Retina (tissue), 1 donor: ENCODE measurements around the gene CROCC.

Source experiments
- DNase-seq: peaks from one replicate; pipeline ENCODE4 v3.0.0-alpha.2; 2016

Gene CROCC

DNA sequence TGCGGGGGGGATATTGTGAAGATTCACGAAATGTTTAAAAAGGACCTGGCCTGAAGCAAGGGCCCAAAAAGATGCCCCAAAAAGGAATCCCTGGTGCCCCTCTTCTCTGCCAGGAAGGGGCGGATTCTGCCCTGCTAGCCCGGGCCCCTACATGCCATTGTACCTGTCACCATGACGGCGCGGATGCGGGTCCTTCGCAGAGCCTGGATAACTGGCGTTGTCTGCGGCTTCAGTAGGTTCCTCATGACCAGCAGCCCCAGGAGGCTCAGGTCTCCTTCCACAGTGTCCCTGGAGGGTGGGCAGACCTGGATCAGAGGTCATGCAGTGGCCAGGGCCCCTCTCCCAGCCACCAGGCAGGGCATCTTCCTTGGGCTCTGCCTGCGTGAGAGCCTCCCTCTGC lies 69.8 kb downstream of the CROCC start:
- DNase-seq, result no peak

GRCh38 chr1:16992102-16992501 lies 70.4 kb downstream of the CROCC start:
- no peak for DNase-seq

DNA sequence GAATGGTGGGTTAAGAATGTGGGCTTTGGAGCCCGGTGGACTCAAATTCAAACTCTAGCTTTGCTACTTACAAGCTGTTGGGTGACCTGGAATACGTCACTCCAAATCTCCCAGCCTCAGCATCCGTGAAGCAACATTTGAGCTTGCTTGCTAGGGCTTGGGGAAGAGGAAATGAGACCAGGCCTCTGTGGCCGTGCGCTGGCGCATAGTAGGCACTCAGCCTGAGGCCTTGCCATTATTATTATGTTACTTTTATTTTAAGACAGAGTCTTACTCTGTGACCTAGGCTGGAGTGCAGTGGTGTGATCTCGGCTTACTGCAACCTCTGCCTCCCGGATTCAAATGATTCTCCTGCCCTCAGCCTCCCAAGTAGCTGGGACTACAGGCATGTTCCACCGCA lies 70.9 kb downstream of the CROCC start:
- no peak for DNase-seq

DNA sequence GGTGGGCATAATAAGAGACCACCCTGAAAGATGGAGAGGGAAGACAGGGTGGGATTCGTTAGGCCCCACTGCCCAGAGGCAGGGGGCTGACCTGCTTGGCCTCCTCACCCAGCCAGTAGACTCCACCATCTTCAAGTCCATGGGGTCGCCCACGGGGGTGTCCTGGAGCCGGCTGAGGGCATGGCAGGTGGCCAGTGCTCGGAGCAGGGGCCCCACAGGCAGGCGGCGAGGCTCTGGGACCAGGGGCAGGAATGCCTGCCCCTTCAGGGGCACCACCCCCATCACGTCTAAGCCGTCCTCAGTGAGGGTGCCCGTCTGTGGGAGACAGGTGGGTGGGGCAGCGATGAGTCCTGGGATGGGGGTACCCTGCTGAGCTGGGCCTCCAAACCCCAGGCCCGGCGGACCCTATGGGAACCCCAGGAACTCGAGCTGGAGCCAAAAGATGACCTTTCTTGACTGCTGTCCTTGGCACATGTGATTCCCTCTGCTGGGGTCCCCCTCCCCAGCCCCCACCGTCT lies 71.8 kb downstream of the CROCC start:
- no peak for DNase-seq

DNA sequence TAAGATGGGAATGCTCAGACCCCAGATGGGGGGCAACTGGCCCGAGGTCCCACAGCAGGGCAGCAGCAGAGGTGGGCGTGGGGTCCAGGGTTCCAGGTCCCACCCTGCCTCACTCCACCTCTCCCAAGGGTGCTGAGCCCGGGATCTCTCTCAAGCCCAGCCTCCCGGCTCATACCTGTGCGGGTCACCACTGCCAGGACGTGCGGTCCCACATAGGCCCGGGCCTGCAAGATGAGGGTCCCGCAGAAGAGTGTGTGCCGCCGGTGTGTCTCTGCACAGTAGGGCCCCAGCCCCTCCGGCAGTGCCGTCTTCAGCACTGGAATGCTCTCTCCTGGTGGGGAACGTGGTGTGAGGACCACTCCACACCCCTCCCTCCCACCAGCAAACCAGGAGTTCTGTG lies 75.1 kb downstream of the CROCC start:
- DNase-seq, result no peak

DNA sequence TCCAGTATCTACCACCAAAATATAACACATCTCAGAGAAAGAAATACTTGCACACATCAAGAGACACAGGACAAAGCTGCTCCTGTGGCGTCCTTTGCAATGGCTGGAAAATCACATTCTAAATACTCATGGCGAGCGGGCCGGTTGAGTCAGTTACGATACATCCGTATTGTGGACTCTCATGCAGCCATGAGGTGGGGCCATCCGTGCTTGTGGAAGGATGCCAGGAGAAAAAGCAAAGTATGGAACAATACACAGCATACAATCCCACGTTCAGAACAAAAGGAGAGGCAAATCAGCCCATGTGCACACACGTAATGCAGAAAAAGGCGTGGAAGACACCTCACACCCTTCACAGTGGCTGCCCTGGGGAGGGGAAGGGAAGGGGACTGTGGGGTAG lies 76.9 kb downstream of the CROCC start:
- no peak for DNase-seq

DNA sequence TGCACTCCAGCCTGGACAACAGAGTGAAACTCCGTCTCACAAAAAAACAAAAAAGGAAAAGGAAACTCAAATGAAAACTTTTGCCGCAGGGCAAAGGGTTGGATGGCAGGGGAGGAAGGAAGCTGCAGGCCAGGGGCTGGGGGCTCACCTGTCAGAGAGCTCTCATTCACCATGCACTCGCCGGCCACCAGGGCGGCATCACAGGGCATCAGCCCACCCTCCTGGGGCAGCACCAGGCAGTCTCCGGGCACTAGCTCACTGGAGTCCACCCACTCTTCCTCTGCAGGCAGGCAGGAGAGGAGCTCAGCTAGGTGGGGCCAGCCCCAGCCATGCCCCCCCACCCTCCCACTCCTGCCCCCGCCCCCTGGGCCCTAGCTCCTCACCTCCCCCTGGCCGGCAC lies 78.1 kb downstream of the CROCC start:
- no peak for DNase-seq

GRCh38 chr1:17001760-17002523 lies 80.2 kb downstream of the CROCC start:
- DNase-seq, result no peak

GRCh38 chr1:17002524-17002902 lies 80.8 kb downstream of the CROCC start:
- no peak for DNase-seq

DNA sequence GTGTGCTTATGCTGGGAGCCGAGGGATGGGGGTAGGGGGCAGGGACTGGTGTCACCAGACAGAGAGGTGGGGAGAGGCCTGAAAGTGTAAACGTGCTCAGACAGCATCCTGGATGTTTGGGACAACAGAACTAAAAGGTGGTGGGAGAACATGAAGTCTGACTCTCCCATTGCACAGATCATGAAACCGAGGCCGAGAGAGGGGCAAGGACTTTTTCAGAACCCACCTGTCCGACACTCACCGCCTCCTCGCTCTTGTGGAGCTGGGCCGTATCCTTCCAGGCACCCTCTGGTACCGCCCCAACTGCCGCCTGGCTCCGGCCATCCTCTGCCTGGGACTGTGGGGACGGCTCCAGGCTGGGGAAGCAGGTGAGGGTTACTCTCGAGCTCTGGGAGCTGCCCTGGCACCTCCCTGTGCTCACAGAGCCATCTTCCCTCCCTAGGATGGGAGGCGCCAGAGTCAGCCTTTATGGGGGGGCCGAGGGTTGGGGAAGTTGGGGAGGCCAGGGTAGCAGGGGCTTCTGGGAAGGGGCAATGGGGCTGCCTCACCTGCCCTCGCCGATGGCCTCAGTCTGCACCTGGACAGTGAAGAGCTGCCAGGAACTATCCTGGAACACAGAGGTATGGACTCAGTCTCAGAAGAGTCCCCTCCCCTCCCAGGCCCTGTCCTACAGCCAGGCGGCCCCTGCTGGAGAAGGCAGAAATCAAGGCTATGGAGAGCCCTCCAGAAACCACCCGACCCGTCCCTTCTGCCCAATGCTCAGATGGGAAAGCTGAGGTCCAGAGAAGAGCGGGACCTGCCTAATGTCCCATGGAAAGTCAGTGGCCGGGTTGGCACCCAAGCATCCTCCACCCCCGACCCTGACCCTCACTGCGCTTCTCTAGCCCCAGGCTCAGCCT lies 83.0 kb downstream of the CROCC start:
- DNase-seq, result no peak

DNA sequence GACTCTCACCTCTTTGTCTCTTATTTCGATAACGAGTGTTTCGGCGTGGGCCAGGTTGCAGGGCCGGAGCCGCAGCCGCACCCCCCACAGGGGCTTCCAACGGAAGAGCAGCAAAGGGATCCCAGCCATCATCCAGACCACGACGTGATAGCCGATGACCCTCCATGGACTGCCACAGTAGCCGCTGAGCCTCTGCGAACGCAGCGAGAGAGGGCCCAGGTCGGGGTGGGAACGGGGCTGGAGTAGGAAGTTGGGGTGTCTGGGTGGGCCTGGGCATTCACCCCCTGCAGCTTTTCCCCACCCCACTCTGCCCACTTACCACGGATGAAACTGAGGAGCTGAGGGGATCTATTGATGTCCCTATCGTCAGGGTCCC lies 83.6 kb downstream of the CROCC start:
- no peak for DNase-seq

DNA sequence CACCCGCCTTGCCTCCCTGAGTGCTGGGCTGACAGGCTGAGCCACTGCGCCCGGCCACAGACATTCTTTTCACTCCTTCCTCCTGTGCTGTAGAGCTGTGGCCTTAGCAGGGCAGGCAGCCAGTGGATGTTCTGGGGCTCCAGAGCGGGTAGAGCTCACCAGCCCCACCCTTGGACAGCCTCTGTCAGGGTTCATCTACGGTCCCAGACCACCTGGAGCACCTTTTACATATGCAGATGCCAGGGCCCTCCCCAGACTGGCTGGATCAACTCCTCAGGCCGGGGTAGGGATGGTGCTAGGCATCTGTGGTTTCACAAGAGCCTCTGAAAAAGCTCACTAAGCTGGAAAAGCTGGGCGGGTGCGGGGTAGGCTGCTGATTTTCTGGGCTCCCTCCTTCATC lies 85.4 kb downstream of the CROCC start:
- no peak for DNase-seq

- DNase-seq, result no peak
These were observed 86.6 kb downstream of the CROCC start for GRCh38 chr1:17008208-17008855.

DNA sequence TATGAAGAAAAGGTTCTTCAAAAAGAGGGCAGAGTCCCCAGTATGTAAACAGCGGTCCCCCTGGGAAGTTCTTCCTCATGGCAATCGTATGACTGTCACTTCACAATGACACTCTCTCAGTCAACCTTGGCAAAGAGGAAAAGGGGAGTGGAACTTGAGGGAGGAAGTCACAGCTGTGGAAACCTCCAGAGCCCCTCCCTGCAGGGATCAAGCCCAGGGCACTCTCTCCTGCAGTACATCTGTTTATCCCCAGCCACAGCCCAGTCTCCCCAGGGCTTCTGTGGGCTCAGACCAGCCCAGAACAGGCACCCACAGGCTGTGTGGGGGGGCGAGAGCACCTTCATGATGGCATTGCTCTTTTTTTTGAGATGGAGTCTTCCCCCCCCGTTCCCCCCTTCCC lies 88.0 kb downstream of the CROCC start:
- no peak for DNase-seq

DNA sequence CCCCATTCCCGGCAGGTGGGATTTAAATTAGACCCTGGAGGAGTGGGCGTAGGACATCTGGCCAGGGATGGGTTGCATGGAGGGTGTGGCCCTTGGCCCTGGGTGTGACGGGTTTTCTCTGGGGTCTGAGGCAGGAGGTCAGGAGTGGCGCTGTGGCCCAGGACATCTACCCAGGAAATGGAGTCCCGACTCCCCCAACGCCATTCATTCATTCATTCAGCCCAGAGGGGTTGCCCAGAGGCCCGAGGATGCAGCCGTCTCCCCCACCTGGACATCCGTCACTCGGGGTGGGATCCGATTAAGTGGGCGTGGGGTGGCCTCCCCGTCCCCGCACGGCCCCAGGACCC lies 89.3 kb downstream of the CROCC start:
- no peak for DNase-seq

GRCh38 chr1:17011439-17012307 lies 89.9 kb downstream of the CROCC start, which contains the start of gene ATP13A2:
Gene ATP13A2 (minus strand): TSS chr1:17011928. CDS start chr1:17011738, 190 bp downstream.
- DNase-seq, result peak; percentile 88

GRCh38 chr1:17012775-17013490 lies 91.2 kb downstream of the CROCC start:
- DNase-seq, result no peak

- no peak for DNase-seq
These were observed 92.0 kb downstream of the CROCC start for GRCh38 chr1:17013491-17014320.

DNA sequence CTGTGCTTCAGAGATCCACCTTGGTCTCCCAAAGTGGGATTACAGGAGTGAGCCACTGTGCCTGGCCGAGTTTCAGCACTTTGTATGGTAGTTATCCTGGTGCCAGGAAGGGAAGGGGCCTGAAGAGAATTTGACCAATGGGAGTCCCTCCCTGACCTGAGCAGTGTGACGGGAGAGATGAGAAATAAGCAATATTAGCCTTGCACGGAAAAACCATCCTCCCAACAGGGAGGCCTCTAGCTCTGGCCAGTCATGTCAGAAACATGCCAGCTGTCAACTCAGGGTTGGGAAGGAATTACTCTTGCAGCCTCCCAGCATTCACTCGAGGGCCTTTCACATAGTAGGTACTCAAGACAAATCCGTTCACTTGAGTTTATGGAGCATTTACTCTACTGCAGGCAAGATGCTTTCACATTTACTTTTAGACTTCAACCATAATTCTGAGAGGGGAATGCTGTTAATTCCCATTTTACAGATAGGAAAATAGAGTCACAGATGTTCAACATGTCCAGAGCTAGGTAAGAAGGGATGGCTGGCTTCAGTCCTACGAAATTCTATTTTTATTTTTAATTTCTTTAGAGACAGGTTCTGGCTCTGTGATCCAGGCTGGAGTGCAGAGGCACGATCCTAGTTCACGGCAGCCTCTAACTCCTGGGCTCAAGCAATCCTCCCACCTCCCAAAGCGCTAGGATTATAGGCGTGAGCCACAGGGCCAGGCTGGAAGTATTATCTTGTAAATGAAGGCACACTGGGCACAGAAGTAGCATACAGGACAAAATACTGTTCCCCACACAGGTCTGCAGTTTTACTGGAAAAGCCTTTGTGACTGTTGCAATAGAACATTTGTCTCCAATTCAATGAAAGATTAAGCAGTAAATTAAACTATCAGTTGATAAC lies 93.2 kb downstream of the CROCC start:
- no peak for DNase-seq

GRCh38 chr1:17016317-17016661 lies 94.6 kb downstream of the CROCC start:
- DNase-seq, result no peak
